ENCODE results near the gene LGR6. TPM values are rescaled to one million over a fixed set of nuclear protein-coding genes. Genes with fewer than 3 reads are reported as not detected.

The LGR6 gene
- total and polyA plus RNA-seq, 2 donors (not counting 1 experiment from before 2014, with no cell fraction given): 0.28 TPM; not detected in 1

DNA sequence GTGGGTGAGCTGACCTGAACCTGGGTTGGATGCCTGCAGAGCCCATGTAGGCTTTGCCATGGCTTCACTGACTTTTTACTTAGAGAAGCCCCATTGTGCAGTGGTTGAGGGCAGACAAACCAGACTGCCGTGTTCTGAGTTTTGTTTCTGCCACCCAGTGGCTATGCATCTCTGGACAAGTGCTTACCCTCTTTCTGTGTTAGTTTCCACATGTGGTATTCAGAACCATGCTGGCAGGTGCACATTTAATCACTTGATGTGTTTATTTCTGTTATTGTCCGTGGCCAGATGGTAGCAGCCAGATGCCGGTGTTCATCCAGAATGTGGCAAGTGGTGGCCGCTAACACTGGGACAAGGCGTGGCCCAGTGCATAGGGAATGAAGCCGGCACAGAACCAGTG is 22.9 kb upstream of the LGR6 start:
- DNase-seq: no peak
- no peak overlapping the region for H3K27ac ChIP-seq (ENCODE audit: low read length in 2 of 2)
- no peak for TF ChIP-seq EZH2 (IDR thresholded peaks at IDR 0.05; ENCODE audit: borderline replicate concordance, insufficient read depth, low read depth, low read length, poor library complexity, severe bottlenecking)
- TF ChIP-seq, protein P1, sequence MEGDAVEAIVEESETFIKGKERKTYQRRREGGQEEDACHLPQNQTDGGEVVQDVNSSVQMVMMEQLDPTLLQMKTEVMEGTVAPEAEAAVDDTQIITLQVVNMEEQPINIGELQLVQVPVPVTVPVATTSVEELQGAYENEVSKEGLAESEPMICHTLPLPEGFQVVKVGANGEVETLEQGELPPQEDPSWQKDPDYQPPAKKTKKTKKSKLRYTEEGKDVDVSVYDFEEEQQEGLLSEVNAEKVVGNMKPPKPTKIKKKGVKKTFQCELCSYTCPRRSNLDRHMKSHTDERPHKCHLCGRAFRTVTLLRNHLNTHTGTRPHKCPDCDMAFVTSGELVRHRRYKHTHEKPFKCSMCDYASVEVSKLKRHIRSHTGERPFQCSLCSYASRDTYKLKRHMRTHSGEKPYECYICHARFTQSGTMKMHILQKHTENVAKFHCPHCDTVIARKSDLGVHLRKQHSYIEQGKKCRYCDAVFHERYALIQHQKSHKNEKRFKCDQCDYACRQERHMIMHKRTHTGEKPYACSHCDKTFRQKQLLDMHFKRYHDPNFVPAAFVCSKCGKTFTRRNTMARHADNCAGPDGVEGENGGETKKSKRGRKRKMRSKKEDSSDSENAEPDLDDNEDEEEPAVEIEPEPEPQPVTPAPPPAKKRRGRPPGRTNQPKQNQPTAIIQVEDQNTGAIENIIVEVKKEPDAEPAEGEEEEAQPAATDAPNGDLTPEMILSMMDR (IDR thresholded peaks at IDR 0.05): no peak
- no peaks in the 10 kb centered on the region for H3K9me3 ChIP-seq (ENCODE audit: control extremely low read depth in 1 of 3, control insufficient read depth in 2 of 3, insufficient read depth in 1 of 3, low read length in 2 of 3)
- H3K36me3 ChIP-seq (replicated peaks in 1 of 2; ENCODE audit: control extremely low read depth in 1 of 2, control insufficient read depth in 1 of 2, extremely low read depth in 1 of 2, insufficient read depth in 2 of 2, low read length in 1 of 2): no peaks in the 10 kb centered on the region
- peaks cover 3 to 9% of the 10 kb centered on the region in 2 donors for H3K4me1 ChIP-seq (ENCODE audit: control insufficient read depth in 2 of 2, insufficient read depth in 2 of 2, low read length in 2 of 2)
- H3K27me3 ChIP-seq (replicated peaks in 1 of 4; ENCODE audit: control extremely low read depth in 1 of 4, control insufficient read depth in 3 of 4, insufficient read depth in 4 of 4, low read length in 3 of 4): no peaks in the 10 kb centered on the region
- Mint-ChIP-seq H3K27me3 (peaks cover 6% of the 10 kb centered on the region), H3K4me1 (peaks cover 11% of the 10 kb centered on the region), H3K4me3 (no peak overlapping the region), H3K27ac (no peak overlapping the region), H3K9me3 (ENCODE audit: insufficient read depth) (no peaks in the 10 kb centered on the region)
- H2AFZ ChIP-seq (ENCODE audit: insufficient read depth, low read depth, low read length, poor library complexity, severe bottlenecking): no peak overlapping the region
- H4K20me1 ChIP-seq (ENCODE audit: control insufficient read depth, insufficient read depth, low read length, poor library complexity, severe bottlenecking): no peaks in the 10 kb centered on the region
- CTCF ChIA-PET: interaction anchor here (1.1 to 2.5 kb wide), 2 partner anchors 10 to 14 kb away, joined by 4 to 7 read pairs; partner anchors contain the start of gene PTPN7
- peaks cover 8% of the 10 kb centered on the region for H3K79me2 ChIP-seq (ENCODE audit: control insufficient read depth, insufficient read depth, low read length)
- no peak for ATAC-seq (ENCODE audit: low read depth)
- 82% methylated on average over 5 of the region's 6 CpGs for WGBS (ENCODE audit: insufficient coverage)
- no peak overlapping the region for H3K9ac ChIP-seq (ENCODE audit: low read length)
- no peak overlapping the region for H3K4me3 ChIP-seq (ENCODE audit: control extremely low read depth in 1 of 5, extremely low read depth in 1 of 5, insufficient read depth in 1 of 5, low read depth in 2 of 5, low read length in 4 of 5)
- no peak overlapping the region for H3K4me2 ChIP-seq (replicated peaks; ENCODE audit: low read depth, low read length, poor library complexity, severe bottlenecking)
- POLR2A ChIA-PET: no interaction called here
- intact Hi-C loops (cut with micrococcal nuclease): no loop called here

GRCh38 chr1:202171292-202172014 is 22.1 kb upstream of the LGR6 start:
- H3K36me3 ChIP-seq (replicated peaks in 1 of 2; ENCODE audit: control extremely low read depth in 1 of 2, control insufficient read depth in 1 of 2, extremely low read depth in 1 of 2, insufficient read depth in 2 of 2, low read length in 1 of 2): no peaks in the 10 kb centered on the region
- CTCF ChIA-PET: interaction anchor here (1.1 to 2.5 kb wide), 2 partner anchors 11 to 13 kb away, joined by 4 to 7 read pairs; partner anchors contain the start of gene PTPN7
- no peaks in the 10 kb centered on the region for H3K9me3 ChIP-seq (ENCODE audit: control extremely low read depth in 1 of 3, control insufficient read depth in 2 of 3, insufficient read depth in 1 of 3, low read length in 2 of 3)
- intact Hi-C loops (cut with micrococcal nuclease): no loop called here
- no peak for DNase-seq
- TF ChIP-seq, protein P1 (IDR thresholded peaks at IDR 0.05): no peak
- no peak for TF ChIP-seq EZH2 (IDR thresholded peaks at IDR 0.05; ENCODE audit: borderline replicate concordance, insufficient read depth, low read depth, low read length, poor library complexity, severe bottlenecking)
- no peak overlapping the region for H2AFZ ChIP-seq (ENCODE audit: insufficient read depth, low read depth, low read length, poor library complexity, severe bottlenecking)
- POLR2A ChIA-PET: no interaction called here
- H3K27me3 ChIP-seq (replicated peaks in 1 of 4; ENCODE audit: control extremely low read depth in 1 of 4, control insufficient read depth in 3 of 4, insufficient read depth in 4 of 4, low read length in 3 of 4): no peaks in the 10 kb centered on the region
- H3K9ac ChIP-seq (ENCODE audit: low read length): no peak overlapping the region
- H3K4me1 Mint-ChIP-seq: peaks cover 7% of the 10 kb centered on the region
- H3K27me3 Mint-ChIP-seq: peaks cover 6% of the 10 kb centered on the region
- no peak overlapping the region for H3K4me3 Mint-ChIP-seq
- peaks cover 0 to 2% of the 10 kb centered on the region in 2 donors for H3K4me1 ChIP-seq (ENCODE audit: control insufficient read depth in 2 of 2, insufficient read depth in 2 of 2, low read length in 2 of 2)
- H3K79me2 ChIP-seq (ENCODE audit: control insufficient read depth, insufficient read depth, low read length): peaks cover 4% of the 10 kb centered on the region
- H3K4me3 ChIP-seq (ENCODE audit: control extremely low read depth in 1 of 5, extremely low read depth in 1 of 5, insufficient read depth in 1 of 5, low read depth in 2 of 5, low read length in 4 of 5): no peak overlapping the region
- no peak overlapping the region for H3K27ac Mint-ChIP-seq
- no peak overlapping the region for H3K27ac ChIP-seq (ENCODE audit: low read length in 2 of 2)
- ATAC-seq (ENCODE audit: low read depth): no peak
- no peak overlapping the region for H3K4me2 ChIP-seq (replicated peaks; ENCODE audit: low read depth, low read length, poor library complexity, severe bottlenecking)
- WGBS (ENCODE audit: insufficient coverage): 95% methylated on average over 10 of the region's 11 CpGs
- H3K9me3 Mint-ChIP-seq (ENCODE audit: insufficient read depth): no peaks in the 10 kb centered on the region
- no peaks in the 10 kb centered on the region for H4K20me1 ChIP-seq (ENCODE audit: control insufficient read depth, insufficient read depth, low read length, poor library complexity, severe bottlenecking)
